Upper lobe of right lung (tissue), 1 donor: ENCODE data around the gene ETV6. TPM values are rescaled to one million over a fixed set of nuclear protein-coding genes. Genes with fewer than 3 reads are reported as not detected.
A peak's percentile ranks its signal among the peaks of the same experiment; 100 is the strongest.
"Not testable (repeated sequence)": the region's sequence is repeated elsewhere in the genome, so short reads cannot be mapped to it uniquely, and the experiment has no call there.

Experiments
- ATAC-seq: fragments of 200-7000 bp; cut with Tn5 transposase; one replicate; pipeline ENCODE4 v1.9.1; 2020; ENCODE audit warnings: mild to moderate bottlenecking, moderate library complexity
- DNase-seq: peaks from one replicate; pipeline ENCODE4 v3.0.0-alpha.2; 2020
- H3K27ac ChIP-seq: fragments of 200-600 bp; one replicate; pipeline ENCODE4 v1.8.0; 2022
- H3K27me3 ChIP-seq: fragments of 200-600 bp; one replicate; pipeline ENCODE4 v1.8.0; 2022; ENCODE audit warnings: mild to moderate bottlenecking
- H3K36me3 ChIP-seq: fragments of 200-600 bp; one replicate; pipeline ENCODE4 v1.8.0; 2022
- H3K4me1 ChIP-seq: fragments of 200-600 bp; one replicate; pipeline ENCODE4 v1.8.0; 2022
- H3K4me3 ChIP-seq: fragments of 200-600 bp; one replicate; pipeline ENCODE4 v1.8.0; 2022; ENCODE audit warnings: mild to moderate bottlenecking
- H3K9me3 ChIP-seq: fragments of 200-600 bp; one replicate; pipeline ENCODE4 v1.8.0; 2022
- CTCF ChIP-seq: fragments of 200-600 bp; IDR thresholded peaks from one replicate; pipeline ENCODE4 v1.8.0; 2022; ENCODE audit warnings: antibody characterized with exemption
- intact Hi-C: fragments of 100-400 bp; cut with DNase I; formaldehyde crosslinking; loops from one replicate; pipeline ENCODE4 v1.11.0; 2022
- total RNA-seq: library from RNA; stranded (reverse); fragmentation: NEBNext Ultra II Directional; extraction: Animal tissue kit (Norgen Biotek cat#: 25700); gene quantifications from one replicate; pipeline ENCODE4 v1.2.1, GENCODE V29; 2021
- donor health status: DM: no; HTN: yes; CAD: no; lungs with severe emphysema.

ETV6 gene
- total RNA-seq, 1 donor from 2014 or later: 45.0 TPM

- Histone ChIP-seq H3K9me3 (no peaks in the 10 kb centered on the region), H3K4me3 (no peak overlapping the region), H3K4me1 (peaks cover 37% of the 10 kb centered on the region), H3K36me3 (no peaks in the 10 kb centered on the region), H3K27me3 (no peaks in the 10 kb centered on the region), H3K27ac (no peak overlapping the region)
- DNase-seq (no peak), ATAC-seq (no peak)
- no peak for TF ChIP-seq CTCF
- intact Hi-C loops: no loop called here
Observed at GRCh38 chr12:11678781-11679180, 29.3 kb downstream of the ETV6 start.

GRCh38 chr12:11681207-11681606, 31.7 kb downstream of the ETV6 start:
- H3K36me3 ChIP-seq: no peaks in the 10 kb centered on the region
- intact Hi-C loops: no loop called here
- DNase-seq (no peak), ATAC-seq (no peak)
- H3K27me3 ChIP-seq: no peaks in the 10 kb centered on the region
- no peak overlapping the region for H3K4me3 ChIP-seq
- no peak for TF ChIP-seq CTCF
- no peak overlapping the region for H3K27ac ChIP-seq
- no peaks in the 10 kb centered on the region for H3K9me3 ChIP-seq
- peaks cover 35% of the 10 kb centered on the region for H3K4me1 ChIP-seq

- peaks cover 35% of the 10 kb centered on the region for H3K4me1 ChIP-seq
Observed at GRCh38 chr12:11681695-11682094, 32.2 kb downstream of the ETV6 start.

GRCh38 chr12:11684393-11684792, 34.9 kb downstream of the ETV6 start:
- no peak overlapping the region for H3K27ac ChIP-seq
- no peak for TF ChIP-seq CTCF

More at GRCh38 chr12:11681695-11682094, 32.2 kb downstream of the ETV6 start:
- H3K4me3 ChIP-seq, H3K27ac ChIP-seq, DNase-seq, H3K27me3 ChIP-seq, ATAC-seq, H3K9me3 ChIP-seq, H3K36me3 ChIP-seq, intact Hi-C loops: not testable (repeated sequence)

GRCh38 chr12:11684811-11685210, 35.3 kb downstream of the ETV6 start:
- Histone ChIP-seq H3K4me1 (peaks cover 43% of the 10 kb centered on the region), H3K27me3 (no peaks in the 10 kb centered on the region), H3K36me3 (no peaks in the 10 kb centered on the region), H3K9me3 (no peaks in the 10 kb centered on the region), H3K4me3 (no peak overlapping the region), H3K27ac (no peak overlapping the region)
- TF ChIP-seq CTCF: no peak
- ATAC-seq (no peak), DNase-seq (no peak)
- intact Hi-C loops: no loop called here

More at GRCh38 chr12:11684393-11684792, 34.9 kb downstream of the ETV6 start:
- intact Hi-C loops: no loop called here
- H3K4me1 ChIP-seq: peaks cover 43% of the 10 kb centered on the region
- ATAC-seq (no peak), DNase-seq (no peak)
- no peaks in the 10 kb centered on the region for H3K27me3 ChIP-seq
- H3K4me3 ChIP-seq: no peak overlapping the region
- no peaks in the 10 kb centered on the region for H3K36me3 ChIP-seq
- no peaks in the 10 kb centered on the region for H3K9me3 ChIP-seq

- H3K36me3 ChIP-seq: no peaks in the 10 kb centered on the region
- intact Hi-C loops: no loop called here
- H3K27me3 ChIP-seq: no peaks in the 10 kb centered on the region
- no peak overlapping the region for H3K27ac ChIP-seq
- DNase-seq (no peak), ATAC-seq (peak; percentile 28)
- peaks cover 43% of the 10 kb centered on the region for H3K4me1 ChIP-seq
- TF ChIP-seq CTCF: no peak
- H3K9me3 ChIP-seq: no peaks in the 10 kb centered on the region
- no peak overlapping the region for H3K4me3 ChIP-seq
Observed at GRCh38 chr12:11685316-11685715, 35.8 kb downstream of the ETV6 start.
